Small intestine (tissue), 16 donors: ENCODE data around the gene ADAMTS2. TPM values are rescaled to one million over a fixed set of nuclear protein-coding genes. Genes with fewer than 3 reads are reported as not detected.

Experiments
- DNase-seq, 2 donors: peaks; one replicate each; pipeline versions ENCODE4 v3.0.0 to v3.0.0-alpha.2; 2013
- FAIRE-seq: peaks from 2 replicates; lab custom pipeline; 2012; peaks lifted over from hg19 to GRCh38; lab: Jason Lieb, UNC
- H3K27ac ChIP-seq, 3 donors: one replicate each; pipeline ENCODE4 v1.5.1; 2013; ENCODE audit warnings: low read length in 2 of 3, mild to moderate bottlenecking in 2 of 3, control low read depth in 1 of 3, inconsistent platforms in 1 of 3, low read depth in 1 of 3, moderate library complexity in 1 of 3
- H3K27me3 ChIP-seq, 3 donors: one replicate each; pipeline ENCODE4 v1.6.1; 2013; ENCODE audit warnings: low read length in 3 of 3, inconsistent platforms in 1 of 3; ENCODE audit not compliant: control insufficient read depth in 3 of 3, insufficient read depth in 3 of 3
- H3K36me3 ChIP-seq, 3 donors: one replicate each; pipeline ENCODE4 v1.6.1; 2013; ENCODE audit warnings: low read length in 3 of 3, inconsistent platforms in 1 of 3, low read depth in 1 of 3, mild to moderate bottlenecking in 1 of 3, moderate library complexity in 1 of 3; ENCODE audit not compliant: control insufficient read depth in 3 of 3, insufficient read depth in 2 of 3
- H3K4me1 ChIP-seq, 3 donors: one replicate each; pipeline ENCODE4 v1.6.1; 2013; ENCODE audit warnings: low read length in 2 of 3, inconsistent platforms in 1 of 3, low read depth in 1 of 3, mild to moderate bottlenecking in 1 of 3, moderate library complexity in 1 of 3; ENCODE audit not compliant: control insufficient read depth in 3 of 3, insufficient read depth in 2 of 3
- H3K4me3 ChIP-seq, 3 donors: one replicate each; pipeline ENCODE4 v1.5.1; 2013; ENCODE audit warnings: low read length in 3 of 3, control low read depth in 1 of 3, inconsistent platforms in 1 of 3, low read depth in 1 of 3, mild to moderate bottlenecking in 1 of 3, moderate library complexity in 1 of 3
- H3K9me3 ChIP-seq, 2 donors: one replicate each; pipeline ENCODE4 v1.6.1; 2013; ENCODE audit warnings: low read depth in 1 of 2, low read length in 1 of 2; ENCODE audit not compliant: control insufficient read depth in 2 of 2, insufficient read depth in 1 of 2
- WGBS, 3 donors: extraction: QIAGEN DNeasy Blood & Tissue Kit; methylation state at CpG; one replicate each; pipeline ENCODE4 v1.1.7; 2013; 5-methylcytosine and 5-hydroxymethylcytosine counted together
- long read RNA-seq, 10 donors: transcript quantifications; one replicate each; lab custom pipeline, GENCODE V29; 2026
- polyA plus RNA-seq, 4 donors: library from polyadenylated mRNA; stranded (reverse) in 3 of 4; unstranded in 1 of 4; fragments of 200-250 nt in 3 of 4; fragments of 120-200 nt in 1 of 4; gene quantifications; one replicate each; pipeline versions ENCODE4 v1.2.1 to v1.2.3, GENCODE V29; 2013
- donor health status: healthy with polysubstance abuse.
- donor health status: control.
- donor health status: control.
- donor health status: Bipolar disorder and iron deficiency.
- donor health status: healthy.

Gene ADAMTS2
- polyA plus RNA-seq: 1 to 10 TPM in 3 of 4 donors, under 1 TPM in 1; 0.22 to 6.3 (median 2.4) TPM
- long read RNA-seq, donor 1: 0 reads
- long read RNA-seq, donor 2, full-length matches to known transcripts: 2 of 2 reads
- long read RNA-seq, donor 2, partial matches to known transcripts: 0 of 2 reads
- long read RNA-seq, donor 2, other reads (novel, unspliced or antisense): 0 of 2 reads
- long read RNA-seq, donor 3: 0 reads
- long read RNA-seq, donor 4: 0 reads
- long read RNA-seq, donor 5: 0 reads
- long read RNA-seq, donor 6: 0 reads
- long read RNA-seq, donor 7, full-length matches to known transcripts: 4 of 4 reads
- long read RNA-seq, donor 7, partial matches to known transcripts: 0 of 4 reads
- long read RNA-seq, donor 7, other reads (novel, unspliced or antisense): 0 of 4 reads
- long read RNA-seq, donor 8: 0 reads
- long read RNA-seq, donor 9: 0 reads
- long read RNA-seq, donor 10, full-length matches to known transcripts: 3 of 3 reads
- long read RNA-seq, donor 10, partial matches to known transcripts: 0 of 3 reads
- long read RNA-seq, donor 10, other reads (novel, unspliced or antisense): 0 of 3 reads

GRCh38 chr5:179345433-179346321, at the start of gene ADAMTS2:
Gene ADAMTS2 (minus strand): TSS chr5:179345461. CDS start chr5:179345328, 133 bp downstream.
- H3K9me3 ChIP-seq: no peaks in the 10 kb centered on the region

GRCh38 chr5:179393078-179393477, 47.8 kb upstream of the ADAMTS2 start:
- H3K4me3 ChIP-seq: no peak overlapping the region
- H3K4me1 ChIP-seq: no peaks in the 10 kb centered on the region
- H3K27me3 ChIP-seq: no peaks in the 10 kb centered on the region
- H3K9me3 ChIP-seq: peaks cover 0 to 17% of the 10 kb centered on the region in 2 donors
- no peak for DNase-seq
- WGBS, 3 donors: 56 to 69% (median 60%) methylated on average over 4 of the region's 4 CpGs
- no peak for FAIRE-seq
- H3K27ac ChIP-seq: no peak overlapping the region
- no peaks in the 10 kb centered on the region for H3K36me3 ChIP-seq

More at GRCh38 chr5:179345433-179346321, at the start of gene ADAMTS2:
- peak within 1 kb of the TSS in 1 of 3 donors; percentile 35 for H3K27ac ChIP-seq
- peaks cover 14 to 49% (median 20%) of the 10 kb centered on the region in 3 donors for H3K27me3 ChIP-seq
- no peak for FAIRE-seq
- H3K4me3 ChIP-seq: peak within 1 kb of the TSS in 2 of 3 donors; percentile 32 to 48
- WGBS, 3 donors: 7 to 12% (median 10%) methylated on average over 34 to 67 of the region's 67 CpGs
- no peaks in the 10 kb centered on the region for H3K36me3 ChIP-seq
- DNase-seq: peak in 1 of 2 donors; percentile 31
- no peaks in the 10 kb centered on the region for H3K4me1 ChIP-seq

GRCh38 chr5:179387151-179388110, 42.2 kb upstream of the ADAMTS2 start:
- WGBS, 3 donors: 80 to 84% (median 82%) methylated on average over 19 of the region's 19 CpGs
- Histone ChIP-seq H3K4me1 (no peaks in the 10 kb centered on the region), H3K36me3 (no peaks in the 10 kb centered on the region), H3K27me3 (peaks cover 0 to 3% (median 0%) of the 10 kb centered on the region in 3 donors), H3K9me3 (peaks cover 0 to 11% of the 10 kb centered on the region in 2 donors), H3K27ac (no peak overlapping the region), H3K4me3 (no peak overlapping the region)
- no peak for FAIRE-seq
- DNase-seq: no peak

GRCh38 chr5:179385914-179386313, 40.7 kb upstream of the ADAMTS2 start:
- Histone ChIP-seq H3K4me3 (no peak overlapping the region), H3K27me3 (peaks cover 0 to 3% (median 0%) of the 10 kb centered on the region in 3 donors), H3K27ac (no peak overlapping the region), H3K4me1 (no peaks in the 10 kb centered on the region), H3K36me3 (no peaks in the 10 kb centered on the region), H3K9me3 (peaks cover 0 to 11% of the 10 kb centered on the region in 2 donors)
- WGBS, 3 donors: 65 to 75% (median 70%) methylated on average over 7 of the region's 7 CpGs
- no peak for DNase-seq
- no peak for FAIRE-seq

- DNase-seq: no peak
- FAIRE-seq: no peak
- H3K9me3 ChIP-seq: no peaks in the 10 kb centered on the region
- no peaks in the 10 kb centered on the region for H3K4me1 ChIP-seq
- H3K36me3 ChIP-seq: no peaks in the 10 kb centered on the region
- no peak overlapping the region for H3K27ac ChIP-seq
- no peak overlapping the region for H3K4me3 ChIP-seq
- peaks cover 0 to 3% (median 0%) of the 10 kb centered on the region in 3 donors for H3K27me3 ChIP-seq
- 89 to 90% (median 89%) methylated on average over 8 of the region's 8 CpGs for WGBS, 3 donors
Observed at GRCh38 chr5:179382486-179382885, 37.2 kb upstream of the ADAMTS2 start.

GRCh38 chr5:179381691-179382090, 36.4 kb upstream of the ADAMTS2 start:
- DNase-seq (no peak), FAIRE-seq (no peak)
- Histone ChIP-seq H3K36me3 (no peaks in the 10 kb centered on the region), H3K27ac (no peak overlapping the region), H3K4me3 (no peak overlapping the region), H3K9me3 (no peaks in the 10 kb centered on the region), H3K4me1 (no peaks in the 10 kb centered on the region), H3K27me3 (no peaks in the 10 kb centered on the region)
- WGBS, 3 donors: 85 to 90% (median 90%) methylated on average over 18 of the region's 18 CpGs

- 80 to 86% (median 84%) methylated on average over 28 of the region's 28 CpGs for whole genome bisulfite sequencing, 3 donors
- no peaks in the 10 kb centered on the region for H3K9me3 ChIP-seq
- FAIRE-seq: no peak
- DNase-seq: no peak
- H3K27me3 ChIP-seq: no peaks in the 10 kb centered on the region
- no peak overlapping the region for H3K4me3 ChIP-seq
- H3K36me3 ChIP-seq: no peaks in the 10 kb centered on the region
- no peaks in the 10 kb centered on the region for H3K4me1 ChIP-seq
- no peak overlapping the region for H3K27ac ChIP-seq
Observed at GRCh38 chr5:179380211-179381035, 35.2 kb upstream of the ADAMTS2 start.
